Ectodermal cell (in vitro differentiated cells): ENCODE measurements around the gene NDRG4. TPM values are rescaled to one million over a fixed set of nuclear protein-coding genes. Genes with fewer than 3 reads are reported as not detected.

Source experiments
- H3K27ac ChIP-seq: 2 replicates; pipeline ENCODE4 v1.7.0; 2013; ENCODE audit warnings: mild to moderate bottlenecking, low read depth, low read length; ENCODE audit not compliant: insufficient read depth, poor library complexity, severe bottlenecking
- H3K27me3 ChIP-seq: 2 replicates; pipeline ENCODE4 v1.7.0; 2013; ENCODE audit warnings: mild to moderate bottlenecking, low read length; ENCODE audit not compliant: insufficient read depth, control insufficient read depth, poor library complexity, severe bottlenecking
- H3K36me3 ChIP-seq: one replicate; pipeline ENCODE4 v1.7.0; 2013; ENCODE audit warnings: low read length; ENCODE audit not compliant: control insufficient read depth, insufficient read depth
- H3K4me1 ChIP-seq: one replicate; pipeline ENCODE4 v1.7.0; 2013; ENCODE audit warnings: low read length; ENCODE audit not compliant: control insufficient read depth, insufficient read depth
- H3K4me3 ChIP-seq: 2 replicates; pipeline ENCODE4 v1.7.0; 2013; ENCODE audit warnings: low read depth, low read length, control low read depth; ENCODE audit not compliant: insufficient read depth
- H3K9me3 ChIP-seq: 2 replicates; pipeline ENCODE4 v1.7.0; 2013; ENCODE audit warnings: mild to moderate bottlenecking, low read length, moderate library complexity; ENCODE audit not compliant: control insufficient read depth
- WGBS, 2 experiments: methylation state at CpG; one replicate each; pipeline ENCODE4 v1.1.7; 2013; ENCODE audit warnings: missing lambda C conversion rate in 2 of 2; 5-methylcytosine and 5-hydroxymethylcytosine counted together
- polyA plus RNA-seq, 4 experiments: library from polyadenylated mRNA; stranded (reverse); fragments of 50-300 nt; gene quantifications; one replicate each; pipeline ENCODE4 v1.2.3, GENCODE V29; 2013

NDRG4 gene, protein sequence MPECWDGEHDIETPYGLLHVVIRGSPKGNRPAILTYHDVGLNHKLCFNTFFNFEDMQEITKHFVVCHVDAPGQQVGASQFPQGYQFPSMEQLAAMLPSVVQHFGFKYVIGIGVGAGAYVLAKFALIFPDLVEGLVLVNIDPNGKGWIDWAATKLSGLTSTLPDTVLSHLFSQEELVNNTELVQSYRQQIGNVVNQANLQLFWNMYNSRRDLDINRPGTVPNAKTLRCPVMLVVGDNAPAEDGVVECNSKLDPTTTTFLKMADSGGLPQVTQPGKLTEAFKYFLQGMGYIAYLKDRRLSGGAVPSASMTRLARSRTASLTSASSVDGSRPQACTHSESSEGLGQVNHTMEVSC
- 29.9 TPM for polyA plus RNA-seq (2013, experiment 1 of 4)
- 20.1 TPM for polyA plus RNA-seq (2013, experiment 2 of 4)
- 20.1 TPM for polyA plus RNA-seq (2013, experiment 3 of 4)
- 24.4 TPM for polyA plus RNA-seq (2013, experiment 4 of 4)

DNA sequence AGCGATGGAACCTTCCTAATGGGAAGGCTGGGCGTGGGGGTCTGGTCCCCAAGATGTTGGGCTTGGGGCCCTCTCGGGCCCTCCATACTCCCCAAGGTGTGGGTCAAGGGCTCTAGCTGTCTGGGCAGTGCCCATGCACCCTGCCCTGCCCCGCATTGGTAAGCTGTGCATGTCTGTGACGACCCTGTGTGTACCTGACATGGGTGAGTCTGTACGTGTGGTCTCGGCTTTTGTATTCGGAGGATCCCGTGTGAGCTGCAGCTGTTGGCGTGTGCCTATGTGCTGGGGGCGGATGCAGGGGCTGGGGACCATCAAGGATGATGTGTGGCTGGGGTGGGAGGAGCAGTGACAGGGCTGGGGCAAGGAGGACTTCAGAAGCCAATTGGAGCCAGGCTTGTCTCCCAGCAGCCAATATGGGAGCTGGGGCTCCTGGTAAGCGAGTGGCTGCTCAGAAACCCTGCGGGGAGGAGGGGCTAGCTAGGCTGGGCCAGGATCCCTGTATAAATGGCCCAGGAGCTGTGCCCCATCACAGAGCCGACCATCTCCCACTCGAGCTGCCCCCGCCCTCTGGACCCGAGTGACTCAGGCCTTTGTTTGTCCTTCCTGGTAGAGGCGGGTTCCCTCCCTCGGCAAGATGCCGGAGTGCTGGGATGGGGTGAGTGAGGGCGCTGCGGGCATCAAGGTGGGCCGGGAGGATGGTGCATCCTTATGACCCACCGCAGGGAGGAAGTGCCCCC is at the start of gene NDRG4:
Gene NDRG4, plus strand, starts transcription at position 529 of the 737 bp plus-strand sequence. Its CDS starts 106 bp downstream, at position 635.
- H3K9me3 ChIP-seq = no peaks in the 10 kb centered on the region
- no peaks in the 10 kb centered on the region for H3K36me3 ChIP-seq
- peak within 1 kb of the TSS; percentile 56 for H3K4me3 ChIP-seq
- 18% methylated on average over 24 of the region's 24 CpGs for WGBS, 2 experiments
- peaks cover 23% of the 10 kb centered on the region for H3K27me3 ChIP-seq
- no peak within 1 kb of the TSS for H3K27ac ChIP-seq
- H3K4me1 ChIP-seq = peaks cover 22% of the 10 kb centered on the region

DNA sequence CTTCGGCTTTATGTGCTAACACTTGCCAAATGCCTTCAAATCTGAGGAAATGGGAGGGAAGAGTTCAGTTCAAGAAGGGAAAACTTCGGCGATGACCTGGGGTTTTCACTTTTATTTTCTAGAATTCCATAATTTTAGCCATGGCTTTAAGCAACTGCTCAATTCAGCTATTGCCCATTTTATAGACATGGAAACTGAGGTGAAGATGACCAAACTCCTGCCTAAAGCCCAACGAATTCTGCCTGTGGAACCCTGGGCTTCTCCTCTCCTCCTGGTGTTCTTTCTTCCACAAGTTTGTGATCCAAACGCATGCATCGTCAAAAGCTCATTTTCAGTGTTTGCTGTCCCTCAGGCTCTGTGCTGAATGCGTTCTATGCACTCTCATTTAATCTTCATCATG is 49.4 kb upstream of the NDRG4 start:
- Histone ChIP-seq H3K27me3 (no peaks in the 10 kb centered on the region), H3K27ac (no peak overlapping the region), H3K4me3 (no peak overlapping the region), H3K36me3 (no peaks in the 10 kb centered on the region), H3K4me1 (peaks cover 8% of the 10 kb centered on the region), H3K9me3 (no peaks in the 10 kb centered on the region)
- WGBS, 2 experiments = 88 to 91% methylated on average over 7 of the region's 7 CpGs

DNA sequence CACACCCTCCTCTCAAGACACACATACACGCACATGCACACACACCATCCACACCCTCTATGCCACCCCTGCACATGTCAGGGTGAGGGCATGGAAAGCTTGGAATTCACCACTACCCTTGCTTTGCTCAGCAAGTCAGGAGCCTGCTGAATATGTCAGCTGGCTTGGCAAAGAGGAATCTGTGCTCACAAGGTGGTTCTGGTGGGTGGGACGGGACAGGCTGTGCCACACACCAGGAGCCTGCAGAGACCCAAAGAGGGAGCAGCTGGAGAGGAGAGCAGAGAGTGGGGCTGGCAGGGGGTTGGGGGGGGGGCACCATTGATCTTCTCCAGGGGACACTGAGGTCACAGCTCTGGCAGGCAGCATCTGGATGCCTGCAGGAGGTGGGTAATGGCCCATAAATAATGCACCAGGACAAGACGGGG is 48.7 kb upstream of the NDRG4 start:
- 74 to 81% methylated on average over 3 of the region's 3 CpGs for WGBS, 2 experiments
- no peak overlapping the region for H3K27ac ChIP-seq

DNA sequence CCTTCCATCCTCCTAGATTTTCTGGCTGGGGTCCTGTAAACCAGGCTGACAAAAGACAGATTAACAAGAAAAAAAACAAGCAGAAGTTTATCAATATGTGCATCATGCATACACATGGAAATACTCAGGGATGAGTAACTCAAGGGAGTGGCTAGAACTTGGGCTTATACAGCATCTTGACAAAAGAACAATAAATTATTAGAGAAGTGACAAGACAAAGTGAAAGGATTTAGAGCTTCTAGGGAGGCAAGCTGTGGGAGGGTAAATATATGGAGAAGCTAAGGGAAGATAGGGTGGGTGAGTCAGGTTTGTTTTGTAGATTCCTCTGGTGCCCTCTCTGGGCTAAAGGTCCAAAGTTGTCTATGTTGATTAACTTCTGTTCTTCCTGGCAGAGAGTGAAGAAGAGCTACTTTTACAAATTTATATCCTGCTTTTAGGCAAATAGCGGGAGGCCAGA is 48.0 kb upstream of the NDRG4 start:
- peaks cover 8% of the 10 kb centered on the region for H3K4me1 ChIP-seq
- no peaks in the 10 kb centered on the region for H3K36me3 ChIP-seq
- H3K27me3 ChIP-seq = no peaks in the 10 kb centered on the region
- 100% methylated on average over 1 of the region's 1 CpG; no CpG with 5 or more reads in 1 of the 2 experiments for WGBS, 2 experiments
- H3K9me3 ChIP-seq = no peaks in the 10 kb centered on the region
- no peak overlapping the region for H3K4me3 ChIP-seq
- H3K27ac ChIP-seq = no peak overlapping the region

More for the DNA sequence above, 48.7 kb upstream of the NDRG4 start:
- H3K9me3 ChIP-seq = no peaks in the 10 kb centered on the region
- H3K27me3 ChIP-seq = no peaks in the 10 kb centered on the region
- H3K36me3 ChIP-seq = no peaks in the 10 kb centered on the region
- no peak overlapping the region for H3K4me3 ChIP-seq
- peaks cover 8% of the 10 kb centered on the region for H3K4me1 ChIP-seq

DNA sequence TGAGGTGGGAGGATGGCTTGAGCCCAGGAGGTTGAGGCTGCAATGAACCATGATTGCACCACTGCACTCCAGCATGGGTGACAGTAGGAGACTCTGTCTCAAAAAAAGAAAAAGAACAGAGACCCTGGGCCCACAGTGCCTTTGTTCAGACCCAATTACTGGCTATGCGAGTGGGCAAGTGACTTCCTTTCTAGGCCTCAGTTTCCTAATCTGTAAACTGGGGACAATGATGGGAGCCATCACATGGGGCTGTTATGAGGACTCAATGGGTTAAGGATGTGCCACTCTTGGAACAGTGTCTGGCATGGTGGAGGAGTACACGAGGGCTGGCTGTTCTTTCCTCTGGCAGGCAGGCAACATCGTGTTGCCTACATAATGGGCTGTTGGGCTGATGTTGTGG is 47.3 kb upstream of the NDRG4 start:
- no peaks in the 10 kb centered on the region for H3K27me3 ChIP-seq
- 93 to 98% methylated on average over 3 of the region's 3 CpGs for WGBS, 2 experiments
- H3K4me3 ChIP-seq = no peak overlapping the region

DNA sequence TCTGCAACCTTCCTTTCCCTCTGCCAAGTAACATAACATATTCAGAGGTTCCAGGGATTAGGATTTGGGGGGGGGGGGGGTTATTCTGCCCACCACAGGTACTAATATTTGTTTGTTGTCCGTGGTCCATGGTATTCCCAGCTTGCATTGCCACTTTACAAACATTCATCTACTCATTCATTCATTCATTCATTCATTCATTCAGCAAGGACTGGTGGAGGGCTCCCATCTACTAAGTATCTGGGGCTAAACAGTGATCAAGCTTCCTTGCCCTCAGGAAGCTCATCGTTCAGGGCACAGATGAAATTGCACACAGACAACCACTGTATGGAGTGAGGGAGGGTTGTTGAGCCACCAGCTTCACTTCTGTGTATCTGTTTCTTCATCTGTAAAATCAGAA is 45.8 kb upstream of the NDRG4 start:
- H3K4me3 ChIP-seq = no peak overlapping the region
- H3K36me3 ChIP-seq = no peaks in the 10 kb centered on the region
- WGBS, 2 experiments = 84 to 94% methylated on average over 2 of the region's 2 CpGs
- H3K27me3 ChIP-seq = no peaks in the 10 kb centered on the region
- H3K4me1 ChIP-seq = peaks cover 8% of the 10 kb centered on the region
- H3K9me3 ChIP-seq = no peaks in the 10 kb centered on the region
- no peak overlapping the region for H3K27ac ChIP-seq

More for the DNA sequence above, 47.3 kb upstream of the NDRG4 start:
- H3K27ac ChIP-seq = no peak overlapping the region
- H3K36me3 ChIP-seq = no peaks in the 10 kb centered on the region
- H3K4me1 ChIP-seq = peaks cover 8% of the 10 kb centered on the region
- H3K9me3 ChIP-seq = no peaks in the 10 kb centered on the region

DNA sequence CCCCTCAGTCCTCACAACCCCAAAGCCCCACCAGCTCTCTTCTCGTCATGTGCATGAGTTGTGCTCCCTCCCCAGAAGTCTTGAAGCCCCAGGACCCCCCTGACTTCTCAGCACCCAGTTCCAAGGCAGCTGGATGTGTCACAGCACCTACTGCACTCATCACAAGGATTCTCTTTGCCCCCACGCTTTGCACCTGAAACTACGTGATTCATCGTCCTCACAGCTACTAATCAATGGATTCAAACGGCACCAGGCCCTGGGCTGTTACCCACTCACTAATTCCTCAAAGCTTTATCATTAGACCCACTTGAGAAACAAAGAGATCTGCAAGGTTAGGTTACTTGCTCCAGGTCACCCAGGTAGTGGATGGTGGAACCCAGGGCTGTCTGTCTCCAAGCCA is 45.1 kb upstream of the NDRG4 start:
- no peaks in the 10 kb centered on the region for H3K9me3 ChIP-seq
- H3K27ac ChIP-seq = no peak overlapping the region
- no peaks in the 10 kb centered on the region for H3K27me3 ChIP-seq
- no peaks in the 10 kb centered on the region for H3K36me3 ChIP-seq
- peaks cover 8% of the 10 kb centered on the region for H3K4me1 ChIP-seq
- H3K4me3 ChIP-seq = no peak overlapping the region
- 93 to 95% methylated on average over 5 of the region's 5 CpGs for WGBS, 2 experiments

DNA sequence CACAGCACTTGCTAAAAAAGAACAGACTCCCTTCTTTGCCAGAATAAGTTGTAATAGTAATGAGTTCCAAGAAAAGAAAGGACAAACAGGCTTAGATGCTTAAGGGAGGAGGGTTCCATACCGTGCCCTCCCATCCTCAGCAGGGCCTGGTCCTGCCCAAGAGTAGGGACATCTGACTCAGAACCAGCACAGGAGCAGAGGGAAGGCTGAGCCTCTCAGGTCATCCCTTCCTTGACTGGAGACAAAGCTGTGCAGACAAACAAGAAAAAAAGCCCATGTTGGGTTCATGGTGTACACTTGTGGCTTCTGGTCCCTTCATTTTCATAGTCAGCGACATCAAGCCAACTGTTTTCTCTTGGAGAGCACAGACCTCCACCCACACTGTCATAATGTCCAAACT is 44.2 kb upstream of the NDRG4 start:
- H3K27ac ChIP-seq = no peak overlapping the region
- no peaks in the 10 kb centered on the region for H3K36me3 ChIP-seq
- H3K27me3 ChIP-seq = no peaks in the 10 kb centered on the region
- no peaks in the 10 kb centered on the region for H3K9me3 ChIP-seq
- H3K4me3 ChIP-seq = no peak overlapping the region
- peaks cover 8% of the 10 kb centered on the region for H3K4me1 ChIP-seq
- WGBS, 2 experiments = 94 to 96% methylated on average over 2 of the region's 2 CpGs

DNA sequence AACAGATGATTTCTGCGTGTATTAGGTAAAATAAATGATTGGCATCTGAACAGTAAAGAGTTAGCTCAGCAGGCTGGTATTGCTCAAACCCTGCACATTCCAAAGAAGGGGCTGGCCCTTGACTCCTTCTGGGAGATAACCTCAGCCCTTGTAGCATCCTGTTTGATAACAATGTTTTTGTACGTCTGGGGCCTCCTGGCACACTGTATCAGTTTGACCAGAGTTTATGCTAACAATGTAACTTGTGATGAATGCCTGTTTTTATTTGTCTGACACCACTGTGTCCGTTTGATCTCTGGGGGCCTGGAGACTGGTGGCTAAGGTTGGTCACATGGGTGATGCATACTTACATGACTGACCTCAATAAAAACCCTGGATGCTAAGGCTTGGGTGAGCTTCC is 43.8 kb upstream of the NDRG4 start:
- Histone ChIP-seq H3K27me3 (no peaks in the 10 kb centered on the region), H3K4me3 (no peak overlapping the region), H3K27ac (no peak overlapping the region), H3K9me3 (no peaks in the 10 kb centered on the region), H3K4me1 (peaks cover 8% of the 10 kb centered on the region), H3K36me3 (no peaks in the 10 kb centered on the region)
- 94 to 97% methylated on average over 3 of the region's 3 CpGs for WGBS, 2 experiments
